Sigmoid colon (tissue), 4 donors: Measurements from ENCODE around the gene NRP1.
A peak's percentile ranks its signal among the peaks of the same experiment; 100 is the strongest.

ENCODE experiments used
- CTCF ChIP-seq, 4 experiments: fragments of 450-650 bp in 3 of 4; fragments of 200-600 bp in 1 of 4; IDR thresholded peaks; one replicate each; pipeline ENCODE4 v1.5.1; 2016 to 2019; ENCODE audit warnings: antibody characterized with exemption in 4 of 4, mild to moderate bottlenecking in 3 of 4, moderate library complexity in 2 of 4
- EP300 ChIP-seq, 4 donors: sonication (generic); formaldehyde crosslinking; IDR thresholded peaks; one replicate each; pipeline ENCODE4 v1.6.1; 2017; ENCODE audit warnings: antibody characterized with exemption in 4 of 4
- POLR2A ChIP-seq, 2 donors: fragments of 450-650 bp; IDR thresholded peaks; one replicate each; pipeline ENCODE4 v1.6.1; 2016; ENCODE audit warnings: antibody characterized with exemption in 2 of 2, mild to moderate bottlenecking in 2 of 2, moderate library complexity in 2 of 2
- POLR2AphosphoS5 ChIP-seq, 4 donors: sonication (generic); formaldehyde crosslinking; IDR thresholded peaks; one replicate each; pipeline ENCODE4 v1.6.1; 2017; ENCODE audit warnings: antibody characterized with exemption in 4 of 4

- TF ChIP-seq POLR2A (IDR thresholded peaks at IDR 0.05) (no peak), CTCF (IDR thresholded peaks at IDR 0.05) (no peak), EP300 (IDR thresholded peaks at IDR 0.05) (no peak), POLR2AphosphoS5 (IDR thresholded peaks at IDR 0.05) (peak in 2 of 4 donors; percentile 28 to 35)
Observed at GRCh38 chr10:33332183-33333065, 2.0 kb downstream of the NRP1 start.
